Endothelial cell of umbilical vein (primary cell): ENCODE results near the gene CRELD1. TPM values are rescaled to one million over a fixed set of nuclear protein-coding genes. Genes with fewer than 3 reads are reported as not detected.

ENCODE experiments used
- BruUV-seq: library from RNA; stranded (reverse); fragments of 400-500 nt; replicated peaks from 2 replicates; lab custom pipeline; 2021; lab: Mats Ljungman, UMichigan
- CTCF ChIA-PET: fragments of 300-600, 350-600 bp; sonication (Branson Sonifier 250); formaldehyde crosslinking; loops from one replicate; lab custom pipeline; 2021; ENCODE audit warnings: antibody characterized with exemption, inconsistent platforms; lab: Charles Lee
- POLR2A ChIA-PET: fragments of 300-600, 350-600 bp; sonication (Branson Sonifier 250); formaldehyde crosslinking; loops from one replicate; lab custom pipeline; 2021; ENCODE audit warnings: antibody characterized with exemption, inconsistent platforms; lab: Charles Lee
- DNase-seq: peaks from one replicate; pipeline ENCODE4 v3.0.0-alpha.2; 2011; ENCODE audit warnings: low read depth, low spot score
- FAIRE-seq: peaks from 2 replicates; lab custom pipeline; 2011; peaks lifted over from hg19 to GRCh38; lab: Jason Lieb, UNC
- H2AFZ ChIP-seq: 2 replicates; pipeline ENCODE4 v1.6.0; 2012; ENCODE audit warnings: low read depth, low read length, control low read depth, inconsistent platforms
- H3K27ac ChIP-seq: 2 replicates; pipeline ENCODE4 v1.5.1; 2011; ENCODE audit warnings: low read depth, mild to moderate bottlenecking, control low read depth, low read length, moderate library complexity; ENCODE audit not compliant: insufficient read depth
- H3K27me3 ChIP-seq, 2 experiments: 2 replicates each; pipeline versions ENCODE4 v1.6.0 to v1.6.1; 2011; ENCODE audit warnings: low read length in 2 of 2, mixed read lengths in 1 of 2; ENCODE audit not compliant: control insufficient read depth in 2 of 2, insufficient read depth in 2 of 2
- H3K36me3 ChIP-seq, 2 experiments: 2 replicates in 1 of 2; 3 replicates in 1 of 2; pipeline ENCODE4 v1.5.1; 2011; ENCODE audit warnings: low read length in 2 of 2, mild to moderate bottlenecking in 1 of 2, moderate library complexity in 1 of 2; ENCODE audit not compliant: control insufficient read depth in 2 of 2, insufficient read depth in 2 of 2; ENCODE audit errors: extremely low read depth in 1 of 2
- H3K4me1 ChIP-seq: 3 replicates; pipeline ENCODE4 v1.5.1; 2011; ENCODE audit warnings: mild to moderate bottlenecking, low read length; ENCODE audit not compliant: control insufficient read depth, insufficient read depth; ENCODE audit errors: extremely low read depth
- H3K4me2 ChIP-seq: 2 replicates; pipeline ENCODE4 v1.6.1; 2011; ENCODE audit warnings: low read length, control low read depth, mixed read lengths; ENCODE audit not compliant: insufficient read depth
- H3K4me3 ChIP-seq, 3 experiments: fragments of 200-600 bp in 1 of 3; sonication (generic), shearing (Covaris generic) in 1 of 3; replicated peaks in 1 of 3; 2 replicates each; pipeline ENCODE4 v1.5.1; 2011 to 2016; ENCODE audit warnings: control low read depth in 3 of 3, low read length in 3 of 3, mild to moderate bottlenecking in 2 of 3, inconsistent platforms in 1 of 3, low read depth in 1 of 3, moderate library complexity in 1 of 3; ENCODE audit not compliant: insufficient read depth in 1 of 3
- H3K79me2 ChIP-seq: 2 replicates; pipeline ENCODE4 v1.6.0; 2012; ENCODE audit warnings: low read length, inconsistent platforms; ENCODE audit not compliant: control insufficient read depth, insufficient read depth
- H3K9ac ChIP-seq: replicated peaks from 2 replicates; pipeline ENCODE3; 2011; ENCODE audit warnings: low read length, control low read depth; ENCODE audit not compliant: insufficient read depth; ENCODE audit errors: extremely low read depth
- H3K9me1 ChIP-seq: replicated peaks from 3 replicates; pipeline ENCODE4 v1.6.0; 2011; ENCODE audit warnings: mild to moderate bottlenecking, low read length; ENCODE audit not compliant: control insufficient read depth, insufficient read depth; ENCODE audit errors: extremely low read depth
- H3K9me3 ChIP-seq: replicated peaks from 2 replicates; pipeline ENCODE4 v1.5.1; 2012; ENCODE audit warnings: low read length, inconsistent platforms; ENCODE audit not compliant: control insufficient read depth, insufficient read depth
- H4K20me1 ChIP-seq: replicated peaks from 2 replicates; pipeline ENCODE3; 2011; ENCODE audit warnings: mild to moderate bottlenecking, low read length; ENCODE audit not compliant: control insufficient read depth, insufficient read depth; ENCODE audit errors: extremely low read depth
- CTCF ChIP-seq, 2 donors: IDR thresholded peaks; 1 replicate in 1 of 2; 2 replicates in 1 of 2; pipeline ENCODE4 v1.5.1; 2011; ENCODE audit warnings: low read length in 2 of 2, mild to moderate bottlenecking in 2 of 2, moderate library complexity in 2 of 2, control low read depth in 1 of 2, inconsistent platforms in 1 of 2, low read depth in 1 of 2; ENCODE audit not compliant: insufficient read depth in 1 of 2; ENCODE audit errors: extremely low read depth in 1 of 2
- EZH2 ChIP-seq: IDR thresholded peaks from 2 replicates; pipeline ENCODE4 v1.6.1; 2012; ENCODE audit warnings: borderline replicate concordance, low read depth, mild to moderate bottlenecking, moderate library complexity, low read length, inconsistent platforms; ENCODE audit not compliant: severe bottlenecking
- FOS ChIP-seq: IDR thresholded peaks from 2 replicates; pipeline ENCODE4 v1.6.1; 2011; ENCODE audit warnings: mild to moderate bottlenecking, low read length, moderate library complexity, borderline replicate concordance; ENCODE audit not compliant: insufficient read depth
- GATA2 ChIP-seq: IDR thresholded peaks from 2 replicates; pipeline ENCODE4 v1.7.0; 2011; ENCODE audit warnings: low read depth, mild to moderate bottlenecking, moderate library complexity, mixed read lengths, low read length; ENCODE audit not compliant: insufficient read length, insufficient read depth
- JUN ChIP-seq: IDR thresholded peaks from 2 replicates; pipeline ENCODE4 v1.6.1; 2011; ENCODE audit warnings: borderline replicate concordance, low read depth; ENCODE audit not compliant: insufficient read length, insufficient read depth
- MYC ChIP-seq: IDR thresholded peaks from one replicate; pipeline ENCODE4 v1.6.1; 2011; ENCODE audit warnings: mild to moderate bottlenecking, low read depth, low read length
- POLR2A ChIP-seq: IDR thresholded peaks from 2 replicates; pipeline ENCODE4 v1.6.1; 2012; ENCODE audit warnings: low read depth, mild to moderate bottlenecking, control low read depth, low read length
- POLR2AphosphoS5 ChIP-seq: IDR thresholded peaks from 2 replicates; pipeline ENCODE4 v1.6.1; 2012; ENCODE audit warnings: low read depth, mild to moderate bottlenecking, control low read depth, low read length, moderate library complexity; ENCODE audit not compliant: insufficient read depth
- dilution Hi-C: fragments of 300-500 bp; cut with MboI; formaldehyde crosslinking; loops from one replicate; pipeline ENCODE4 v1.15.0; 2019; ENCODE audit warnings: low sequenced_read_pairs; ENCODE audit not compliant: extremely low pct_ligation_motif_present
- intact Hi-C: fragments of 100-400 bp; cut with micrococcal nuclease; formaldehyde crosslinking; loops from one replicate; pipeline ENCODE4 v1.10.0; 2022
- polyA plus RNA-seq, 4 experiments: library from polyadenylated mRNA; depleted of rRNA in 3 of 4; stranded (reverse) in 3 of 4; unstranded in 1 of 4; fragments of >200 nt; gene quantifications; 2 replicates each; pipeline versions ENCODE4 v1.2.1 to v1.2.3, GENCODE V29; 2011 to 2012; ENCODE audit warnings: missing spikeins in 1 of 4
- total RNA-seq: library from RNA; stranded (reverse); gene quantifications from 2 replicates; pipeline ENCODE4 v1.2.3, GENCODE V29; 2021
- TF ChIP-seq, protein P1 (sequence below): IDR thresholded peaks from 2 replicates; pipeline ENCODE4 v1.6.1; 2011; ENCODE audit not compliant: insufficient read depth, insufficient read length

The CRELD1 gene
- total and polyA plus RNA-seq, 2 donors (not counting 3 experiments of a cell fraction or from before 2014, with no cell fraction given): 21.6 to 43.9 TPM

DNA sequence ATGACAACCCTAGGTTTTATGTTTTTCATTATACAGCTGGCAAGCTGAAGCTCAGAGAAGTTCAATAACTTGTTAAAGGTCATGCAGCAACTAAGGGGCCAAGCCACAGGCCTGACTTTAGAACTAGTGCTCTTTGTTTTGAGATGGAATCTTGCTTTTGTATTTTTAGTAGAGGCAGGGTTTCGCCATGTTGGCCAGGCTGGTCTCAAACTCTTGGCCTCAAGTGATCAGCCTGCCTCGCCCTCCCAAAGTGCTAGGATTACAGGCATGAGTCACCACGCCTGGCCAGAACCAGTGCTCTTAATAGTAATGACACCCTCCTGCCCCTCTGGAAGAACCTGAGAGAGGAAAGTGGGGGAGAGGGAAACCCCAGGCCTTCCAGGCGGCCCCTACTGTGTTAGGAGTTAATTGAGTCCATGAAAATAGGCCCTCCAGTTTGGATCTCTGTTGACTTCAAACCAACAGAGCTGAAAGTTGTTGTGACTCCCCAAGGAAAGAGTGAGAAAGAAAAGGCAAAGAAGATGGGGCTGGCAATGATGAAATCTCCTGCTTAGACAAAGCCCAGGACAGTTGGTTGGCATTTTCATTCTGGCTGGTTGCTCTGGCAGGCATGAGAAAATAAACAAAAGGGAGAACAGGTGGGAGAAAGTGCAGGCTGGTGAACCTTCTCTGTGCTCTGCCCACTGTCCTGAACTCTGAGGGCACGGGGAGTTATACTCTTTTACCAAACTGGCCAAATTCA, 22.1 kb downstream of the CRELD1 start:
- Histone ChIP-seq H3K9me1 (no peaks in the 10 kb centered on the region), H3K9ac (no peak overlapping the region), H3K4me1 (peaks cover 4% of the 10 kb centered on the region), H3K27ac (no peak overlapping the region), H3K9me3 (no peaks in the 10 kb centered on the region), H4K20me1 (no peaks in the 10 kb centered on the region), H3K79me2 (no peaks in the 10 kb centered on the region), H2AFZ (no peak overlapping the region), H3K36me3 (no peaks in the 10 kb centered on the region), H3K4me3 (no peak overlapping the region), H3K27me3 (no peaks in the 10 kb centered on the region), H3K4me2 (no peak overlapping the region)
- ChIA-PET CTCF (interaction anchor here (1.3 kb wide), 1 partner anchor 10 kb away, joined by 3 read pairs; no protein-coding TSS in a partner anchor), POLR2A (no interaction called here)
- TF ChIP-seq GATA2: no peak
- no peak for TF ChIP-seq POLR2A
- no peak for TF ChIP-seq MYC
- TF ChIP-seq CTCF (IDR thresholded peaks at IDR 0.05; ENCODE audit: extremely low read depth in 1 of 2, insufficient read depth in 1 of 2, low read depth in 1 of 2, low read length in 2 of 2): no peak
- TF ChIP-seq FOS: no peak
- no peak for TF ChIP-seq EZH2
- no peak for TF ChIP-seq POLR2AphosphoS5
- TF ChIP-seq JUN: no peak
- TF ChIP-seq, protein P1, sequence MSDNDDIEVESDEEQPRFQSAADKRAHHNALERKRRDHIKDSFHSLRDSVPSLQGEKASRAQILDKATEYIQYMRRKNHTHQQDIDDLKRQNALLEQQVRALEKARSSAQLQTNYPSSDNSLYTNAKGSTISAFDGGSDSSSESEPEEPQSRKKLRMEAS: no peak
- no peak for DNase-seq
- intact Hi-C loops (no loop called here), dilution Hi-C loops (no loop called here)
- no peak for FAIRE-seq
- no TSS peak for BruUV-seq
